NCI-H146 treated with DMSO at 0.1 percent for 48 hours (cell line): ENCODE data around the gene MAPK1.
"Not testable (repeated sequence)": the region's sequence is repeated elsewhere in the genome, so short reads cannot be mapped to it uniquely, and the experiment has no call there.

Experiments
- DNase-seq: peaks from one replicate; lab custom pipeline; 2025; ENCODE audit not compliant: unreplicated experiment; lab: John Stamatoyannopoulos, UW

Gene MAPK1

GRCh38 chr22:21759093-21759492, 108.4 kb downstream of the MAPK1 start:
- DNase-seq: no peak

GRCh38 chr22:21758091-21758864, 109.2 kb downstream of the MAPK1 start:
- DNase-seq: no peak

DNA sequence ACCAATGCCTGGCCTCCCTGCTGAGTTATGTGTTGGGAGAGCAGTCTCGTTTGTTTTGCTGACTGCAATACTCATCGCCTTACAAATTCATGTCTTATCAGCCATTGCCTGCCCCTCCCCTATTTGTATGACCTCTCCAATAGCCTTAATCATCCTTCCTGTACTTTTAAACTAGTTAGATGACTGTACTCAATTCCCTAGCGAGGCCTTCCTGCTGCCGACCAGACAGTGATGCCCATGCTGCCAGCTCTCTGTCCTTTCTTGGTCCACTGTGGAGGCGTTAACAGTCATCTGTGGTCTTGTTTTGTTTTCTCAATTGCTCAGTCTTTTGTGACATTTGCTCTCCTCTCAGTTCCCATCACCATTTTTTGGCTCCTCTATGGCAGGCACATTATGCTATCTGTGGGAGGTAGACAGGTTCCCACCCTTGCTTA, 111.6 kb downstream of the MAPK1 start:
- DNase-seq: no peak

GRCh38 chr22:21754523-21754922, 112.9 kb downstream of the MAPK1 start:
- no peak for DNase-seq

DNA sequence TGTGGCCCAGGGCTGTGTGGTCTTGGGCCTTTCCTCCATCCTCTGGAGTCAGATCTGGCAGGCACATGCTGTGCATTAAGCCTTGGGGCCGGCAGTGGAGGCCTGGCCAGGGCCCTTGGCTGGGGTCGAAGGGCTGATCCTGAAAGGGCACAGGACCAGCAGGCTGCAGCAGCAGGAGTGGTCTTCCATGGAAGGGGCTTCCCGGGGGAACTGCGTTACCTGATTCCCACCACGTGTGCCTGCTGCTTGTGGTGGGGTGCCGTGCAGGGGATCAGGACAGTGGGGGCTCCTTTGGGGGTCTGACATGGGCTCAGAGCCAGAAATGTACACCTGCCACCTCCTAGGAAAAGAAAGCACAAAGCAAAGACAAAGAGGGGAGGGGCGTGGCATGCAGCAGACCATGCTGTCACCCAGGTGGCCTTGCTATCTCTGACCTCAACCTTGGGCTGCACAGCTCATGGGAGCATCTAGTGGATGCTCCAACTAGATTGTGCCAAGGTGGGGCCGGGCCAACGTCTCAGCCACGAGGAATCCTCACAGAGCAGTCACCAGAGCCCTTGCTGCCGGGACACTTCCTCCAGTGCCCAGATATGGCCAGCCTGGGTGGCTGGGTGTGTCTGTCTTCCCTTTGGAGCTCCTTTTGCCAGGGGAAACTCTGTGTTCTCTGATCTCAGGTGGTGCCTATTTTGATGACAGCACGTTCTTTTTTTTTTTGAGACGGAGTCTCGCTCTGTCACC, 113.9 kb downstream of the MAPK1 start:
- DNase-seq: no peak

- no peak for DNase-seq
These were observed 115.2 kb downstream of the MAPK1 start for GRCh38 chr22:21752276-21752675.

- no peak for DNase-seq
These were observed 121.5 kb downstream of the MAPK1 start for GRCh38 chr22:21745948-21746347.

DNA sequence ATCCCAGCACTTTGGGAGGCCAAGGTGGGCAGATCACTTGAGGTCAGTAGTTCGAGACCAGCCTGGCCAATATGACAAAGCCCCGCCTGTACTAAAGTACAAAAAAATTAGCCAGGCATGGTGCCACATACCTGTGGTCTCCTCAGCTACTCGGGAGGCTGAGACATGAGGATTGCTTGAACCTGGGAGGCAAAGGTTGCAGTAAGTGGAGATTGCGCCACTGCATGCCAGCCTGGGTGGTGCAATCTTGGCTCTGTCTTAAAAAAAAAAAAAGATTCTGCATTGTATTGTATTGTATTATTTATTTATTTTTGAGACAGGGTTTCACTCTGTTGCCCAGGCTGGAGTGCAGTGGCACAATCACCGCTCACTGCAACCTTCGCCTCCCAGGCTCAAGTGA, 122.5 kb downstream of the MAPK1 start:
- not testable (repeated sequence) for DNase-seq

DNA sequence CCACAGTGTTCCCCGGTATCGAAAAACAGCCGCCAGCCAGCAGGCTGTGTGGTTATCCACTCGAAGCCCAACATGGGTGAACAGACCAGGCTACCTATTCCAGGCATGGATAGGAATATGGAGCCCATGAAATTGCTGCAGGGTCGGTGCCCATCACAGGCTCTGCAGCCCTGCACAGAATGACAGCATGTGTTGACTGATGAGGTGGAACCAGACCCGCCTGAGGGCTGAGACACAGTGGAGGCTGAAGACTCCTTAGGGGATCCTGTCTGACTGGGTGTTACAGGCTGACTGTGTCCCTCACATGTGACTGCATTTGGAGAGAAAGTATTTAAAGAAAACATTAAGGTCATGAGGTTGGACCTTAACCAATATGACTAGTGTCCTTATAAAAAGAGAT, 125.7 kb downstream of the MAPK1 start:
- DNase-seq: no peak

DNA sequence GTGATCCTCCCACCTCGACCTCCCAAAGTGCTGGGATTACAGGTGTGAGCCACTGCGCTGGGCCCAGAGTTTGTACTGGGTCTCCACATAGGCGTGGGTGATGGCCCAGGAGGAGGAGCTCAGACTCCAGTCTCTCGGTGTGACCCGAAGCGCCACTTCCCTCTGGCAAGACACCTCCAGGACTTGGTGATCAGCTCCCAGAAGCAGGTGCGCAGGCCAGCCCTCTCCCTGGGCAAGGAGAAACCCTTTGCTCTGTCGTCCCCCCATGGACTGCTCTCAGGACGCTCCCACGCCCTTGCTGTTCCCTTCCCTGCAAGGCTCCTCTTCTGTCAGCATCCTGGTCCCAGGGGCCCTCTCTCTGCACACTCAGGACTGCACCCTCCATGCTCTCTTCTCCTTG, 126.4 kb downstream of the MAPK1 start:
- no peak for DNase-seq

- DNase-seq: no peak
These were observed 127.5 kb downstream of the MAPK1 start for GRCh38 chr22:21739828-21740377.

- no peak for DNase-seq
These were observed 128.5 kb downstream of the MAPK1 start for GRCh38 chr22:21738966-21739365.

- no peak for DNase-seq
These were observed 129.4 kb downstream of the MAPK1 start for GRCh38 chr22:21738081-21738480.

DNA sequence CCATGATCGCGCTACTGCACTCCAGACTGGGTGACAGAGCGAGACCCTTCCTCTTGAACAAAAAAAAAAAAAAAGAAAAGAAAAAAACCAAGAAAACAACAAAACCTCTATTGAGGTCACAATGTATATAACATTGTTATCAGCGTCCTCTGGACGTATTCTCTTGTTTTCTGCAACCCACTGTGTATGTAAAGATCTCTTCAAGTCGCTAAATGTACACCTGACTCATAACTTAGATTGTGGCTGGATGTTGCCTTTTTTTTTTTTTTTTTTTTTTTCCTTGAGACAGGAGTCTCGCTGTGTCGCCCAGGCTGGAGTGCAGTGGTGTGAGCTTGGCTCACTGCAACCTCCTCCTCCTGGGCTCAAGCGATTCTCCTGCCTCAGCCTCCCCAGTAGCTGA, 130.5 kb downstream of the MAPK1 start:
- no peak for DNase-seq

- no peak for DNase-seq
These were observed 131.3 kb downstream of the MAPK1 start for GRCh38 chr22:21736084-21736642.

GRCh38 chr22:21735200-21736083, 132.0 kb downstream of the MAPK1 start, which contains the start of gene YPEL1:
Gene YPEL1 (minus strand): TSS chr22:21735794. CDS start chr22:21710744, 25,050 bp downstream.
- peak; percentile 68 for DNase-seq

- no peak for DNase-seq
These were observed 132.8 kb downstream of the MAPK1 start for GRCh38 chr22:21734540-21735199.

DNA sequence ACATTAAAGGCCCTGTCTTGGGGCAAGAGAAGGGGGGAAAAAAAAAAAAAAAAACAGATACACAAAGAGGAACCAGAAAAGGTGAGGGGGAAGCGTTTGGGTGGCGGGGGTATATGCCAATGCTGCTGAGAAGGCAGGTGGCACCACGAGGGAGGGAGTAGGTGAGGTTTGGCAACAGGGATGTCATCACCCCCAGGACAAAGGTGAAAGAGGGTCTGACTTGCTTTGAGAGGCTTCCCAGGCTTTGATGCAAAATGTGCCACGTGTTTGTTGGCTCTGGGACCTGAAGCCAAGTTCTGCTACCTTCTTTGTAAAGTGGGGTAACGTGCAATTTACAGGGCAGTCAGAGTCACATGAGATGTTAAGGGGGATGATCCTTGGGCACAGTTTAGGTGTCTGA, 135.9 kb downstream of the MAPK1 start:
- DNase-seq: no peak

DNA sequence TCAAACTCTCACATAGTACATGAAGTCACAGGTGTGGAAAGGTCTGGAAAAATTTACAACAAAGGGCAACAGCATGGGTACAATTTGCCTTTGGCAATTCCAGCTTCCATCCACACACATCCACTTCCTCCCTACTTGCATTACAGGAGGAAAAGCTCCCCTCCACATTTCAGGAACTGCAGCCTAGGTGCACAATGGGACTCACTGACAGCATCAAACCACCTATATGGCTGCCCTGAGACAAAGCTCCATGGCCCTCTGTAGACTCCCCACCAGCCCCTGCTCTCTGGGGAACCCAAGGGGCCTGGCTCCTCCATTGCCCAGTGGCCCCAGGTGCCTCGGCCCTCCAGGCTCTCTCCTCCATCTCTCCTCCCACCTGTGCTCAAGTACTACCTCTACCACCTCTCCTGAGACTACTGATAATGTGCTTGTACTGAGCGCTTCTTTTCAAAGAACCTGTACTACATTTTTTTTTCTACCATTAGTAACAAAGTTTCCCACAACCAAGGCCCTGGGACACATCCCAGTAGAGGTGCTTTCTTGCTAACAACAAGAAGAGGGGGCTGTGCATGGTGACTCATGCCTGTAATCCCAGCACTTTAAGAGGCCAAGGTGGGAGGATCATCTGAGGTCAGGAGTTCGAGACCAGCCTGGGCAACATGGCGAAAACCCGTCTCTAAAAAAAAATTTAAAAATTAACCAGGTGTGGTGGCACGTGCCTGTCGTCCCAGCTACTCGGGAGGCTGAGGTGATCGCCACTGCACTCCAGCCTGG, 136.7 kb downstream of the MAPK1 start:
- no peak for DNase-seq
